Measurements from ENCODE around the gene ART1. TPM values are rescaled to one million over a fixed set of nuclear protein-coding genes. Genes with fewer than 3 reads are reported as not detected.

The ART1 gene
- total and polyA plus RNA-seq, 11 donors, result 0.33 to 3.3 (median 0.61) TPM; not detected in 3

DNA sequence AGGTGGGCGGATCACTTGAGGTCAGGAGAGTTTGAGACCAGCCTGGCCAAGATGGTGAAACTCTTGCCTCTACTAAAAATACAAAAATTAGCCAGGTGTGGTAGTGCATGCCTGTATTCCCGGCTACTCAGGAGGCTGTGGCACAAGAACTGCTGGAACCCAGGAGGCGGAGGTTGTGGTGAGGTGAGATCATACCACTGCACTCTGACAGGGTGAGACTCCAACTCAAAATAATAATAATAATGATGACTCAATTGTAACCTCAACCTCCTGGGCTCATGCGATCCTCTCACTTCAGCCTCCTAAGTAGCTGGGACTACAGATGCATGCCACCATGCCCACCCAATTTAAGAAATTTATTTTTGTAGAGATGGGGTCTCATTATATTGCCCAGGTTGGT lies 41.8 kb downstream of the ART1 start:
- peaks cover 0 to 100% (median 95%) of the 10 kb centered on the region in 9 donors for H3K36me3 ChIP-seq
- H3K4me1 ChIP-seq, result peaks cover 0 to 15% (median 0%) of the 10 kb centered on the region in 12 donors
- no peak for ATAC-seq
- TF ChIP-seq, protein P1, sequence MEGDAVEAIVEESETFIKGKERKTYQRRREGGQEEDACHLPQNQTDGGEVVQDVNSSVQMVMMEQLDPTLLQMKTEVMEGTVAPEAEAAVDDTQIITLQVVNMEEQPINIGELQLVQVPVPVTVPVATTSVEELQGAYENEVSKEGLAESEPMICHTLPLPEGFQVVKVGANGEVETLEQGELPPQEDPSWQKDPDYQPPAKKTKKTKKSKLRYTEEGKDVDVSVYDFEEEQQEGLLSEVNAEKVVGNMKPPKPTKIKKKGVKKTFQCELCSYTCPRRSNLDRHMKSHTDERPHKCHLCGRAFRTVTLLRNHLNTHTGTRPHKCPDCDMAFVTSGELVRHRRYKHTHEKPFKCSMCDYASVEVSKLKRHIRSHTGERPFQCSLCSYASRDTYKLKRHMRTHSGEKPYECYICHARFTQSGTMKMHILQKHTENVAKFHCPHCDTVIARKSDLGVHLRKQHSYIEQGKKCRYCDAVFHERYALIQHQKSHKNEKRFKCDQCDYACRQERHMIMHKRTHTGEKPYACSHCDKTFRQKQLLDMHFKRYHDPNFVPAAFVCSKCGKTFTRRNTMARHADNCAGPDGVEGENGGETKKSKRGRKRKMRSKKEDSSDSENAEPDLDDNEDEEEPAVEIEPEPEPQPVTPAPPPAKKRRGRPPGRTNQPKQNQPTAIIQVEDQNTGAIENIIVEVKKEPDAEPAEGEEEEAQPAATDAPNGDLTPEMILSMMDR (IDR thresholded peaks at IDR 0.05), result no peak
- TF ChIP-seq POLR2A (IDR thresholded peaks at IDR 0.05), result no peak
- no peaks in the 10 kb centered on the region for H3K27me3 ChIP-seq
- H3K27ac ChIP-seq, result no peak overlapping the region
- 75 to 98% (median 78%) methylated on average over 4 of the region's 4 CpGs for WGBS, 4 donors
- no peaks in the 10 kb centered on the region for H3K9me3 ChIP-seq
- intact Hi-C loops (cut with DNase I), result no loop called here
- DNase-seq, result no peak
- H3K4me3 ChIP-seq, result no peak overlapping the region

DNA sequence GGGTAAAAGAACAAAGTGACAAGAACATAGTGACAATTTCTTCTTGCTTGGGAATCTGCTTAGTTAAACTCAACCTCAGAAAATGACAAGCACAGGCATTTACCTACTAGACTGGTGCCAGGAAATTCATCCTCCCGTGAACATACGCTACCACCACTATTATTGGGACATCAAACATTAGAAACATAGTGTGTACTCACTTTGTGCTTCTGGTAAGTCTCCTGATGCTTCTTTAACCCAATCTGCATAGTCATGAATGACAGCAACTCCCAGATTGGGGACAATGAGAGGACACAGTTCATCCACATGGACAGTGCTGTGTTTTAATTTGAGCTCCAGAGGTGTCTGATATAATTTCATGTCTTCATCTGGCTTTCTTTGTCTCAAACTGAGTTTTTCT lies 55.5 kb downstream of the ART1 start:
- H3K9me3 ChIP-seq, result no peaks in the 10 kb centered on the region
- no peak for TF ChIP-seq POLR2A (IDR thresholded peaks at IDR 0.05)
- TF ChIP-seq, protein P1 (IDR thresholded peaks at IDR 0.05), result no peak
- no peaks in the 10 kb centered on the region for H3K27me3 ChIP-seq
- DNase-seq (no peak), ATAC-seq (no peak)
- peaks cover 3 to 99% (median 96%) of the 10 kb centered on the region in 9 donors for H3K36me3 ChIP-seq
- intact Hi-C loops (cut with DNase I), result no loop called here
- peaks cover 0 to 6% (median 0%) of the 10 kb centered on the region in 12 donors for H3K4me1 ChIP-seq
- no peak overlapping the region for H3K4me3 ChIP-seq
- 86 to 95% (median 89%) methylated on average over 2 of the region's 2 CpGs for WGBS, 4 donors
- no peak overlapping the region for H3K27ac ChIP-seq

DNA sequence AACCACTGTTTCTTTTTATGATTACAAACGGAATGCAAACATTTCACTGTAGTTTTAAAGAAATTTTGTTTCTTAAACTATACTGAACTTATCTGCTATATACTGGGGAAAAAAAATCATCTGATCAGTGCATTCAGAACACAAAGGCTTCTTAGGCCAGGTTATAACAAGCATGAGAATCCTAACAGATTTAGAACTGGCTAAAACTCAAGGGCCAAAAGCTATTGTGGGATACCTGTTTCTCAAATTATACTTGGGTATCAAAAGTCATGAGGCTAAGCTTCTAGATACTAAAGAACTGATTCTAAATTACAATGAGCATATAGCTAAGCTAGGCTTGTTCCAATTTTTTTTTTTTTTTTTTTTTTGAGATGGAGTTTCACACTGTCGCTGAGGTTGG lies 56.0 kb downstream of the ART1 start:
- no peaks in the 10 kb centered on the region for H3K27me3 ChIP-seq
- no peaks in the 10 kb centered on the region for H3K9me3 ChIP-seq
- intact Hi-C loops (cut with DNase I), result no loop called here
- H3K27ac ChIP-seq, result no peak overlapping the region
- TF ChIP-seq, protein P1 (IDR thresholded peaks at IDR 0.05), result no peak
- no peak for TF ChIP-seq POLR2A (IDR thresholded peaks at IDR 0.05)
- DNase-seq (no peak), ATAC-seq (no peak)
- peaks cover 3 to 99% (median 96%) of the 10 kb centered on the region in 9 donors for H3K36me3 ChIP-seq
- WGBS, 4 donors, result 80 to 94% (median 89%) methylated on average over 2 of the region's 2 CpGs
- H3K4me1 ChIP-seq, result peaks cover 0 to 6% (median 0%) of the 10 kb centered on the region in 12 donors
- no peak overlapping the region for H3K4me3 ChIP-seq

DNA sequence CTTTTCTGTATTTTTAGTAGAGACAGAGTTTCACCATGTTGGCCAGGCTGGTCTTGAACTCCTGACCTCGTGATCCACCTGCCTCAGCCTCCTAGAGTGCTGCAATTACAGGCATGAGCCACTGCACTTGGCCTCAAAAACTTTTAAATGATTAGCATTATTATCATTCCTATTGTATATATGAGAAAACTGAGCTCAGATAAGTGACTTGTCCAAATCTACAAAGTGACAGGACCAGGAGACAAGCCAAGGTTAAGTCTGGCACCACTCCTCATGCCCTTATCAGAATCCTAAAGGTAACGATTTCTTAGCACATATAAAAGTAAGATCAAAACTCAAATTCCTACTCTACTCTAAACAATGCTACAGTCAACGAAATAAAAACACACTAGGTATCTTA lies 58.5 kb downstream of the ART1 start:
- 79 to 84% (median 82%) methylated on average over 3 of the region's 3 CpGs for WGBS, 4 donors
- Histone ChIP-seq H3K9me3 (no peaks in the 10 kb centered on the region), H3K4me3 (no peak overlapping the region), H3K27ac (no peak overlapping the region), H3K4me1 (peaks cover 0 to 6% (median 0%) of the 10 kb centered on the region in 12 donors), H3K27me3 (no peaks in the 10 kb centered on the region), H3K36me3 (peaks cover 3 to 99% (median 84%) of the 10 kb centered on the region in 9 donors)
- intact Hi-C loops (cut with DNase I), result no loop called here
- TF ChIP-seq, protein P1 (IDR thresholded peaks at IDR 0.05), result no peak
- no peak for TF ChIP-seq POLR2A (IDR thresholded peaks at IDR 0.05)
- ATAC-seq, result no peak
- no peak for DNase-seq
